K562 (cell line): ENCODE results near the gene TTC24. TPM values are rescaled to one million over a fixed set of nuclear protein-coding genes. Genes with fewer than 3 reads are reported as not detected.
A peak's percentile ranks its signal among the peaks of the same experiment; 100 is the strongest.

Experiments used
- CHAMP1 ChIP-seq: fragments of 450-650 bp; IDR thresholded peaks from 2 replicates; pipeline ENCODE4 v1.6.1; 2016; ENCODE audit warnings: mild to moderate bottlenecking
- GATA2 ChIP-seq: sonication (generic); formaldehyde crosslinking; IDR thresholded peaks from 2 replicates; pipeline ENCODE4 v1.4.0; 2020; ENCODE audit warnings: mild to moderate bottlenecking, missing genetic modification reagents
- GTF2E2 ChIP-seq: fragments of 200-800 bp; sonication (Bioruptor generic); IDR thresholded peaks from 2 replicates; pipeline ENCODE4 v1.6.1; 2016; ENCODE audit warnings: missing genetic modification characterization, missing compliant biosample characterization
- HDAC2 ChIP-seq: fragments of 450-650 bp; IDR thresholded peaks from 2 replicates; pipeline ENCODE4 v1.6.1; 2016; ENCODE audit warnings: mild to moderate bottlenecking
- KAT7 ChIP-seq: sonication (generic); formaldehyde crosslinking; IDR thresholded peaks from 2 replicates; pipeline ENCODE4 v1.8.0; 2022; ENCODE audit warnings: missing genetic modification reagents, mild to moderate bottlenecking, borderline replicate concordance
- MNT ChIP-seq, 2 experiments: fragments of 450-650 bp; conservative IDR thresholded peaks; 2 replicates each; pipeline ENCODE4 v1.6.1; 2017; ENCODE audit warnings: mild to moderate bottlenecking in 2 of 2, moderate library complexity in 2 of 2
- NCOA1 ChIP-seq: fragments of 450-650 bp; IDR thresholded peaks from 2 replicates; pipeline ENCODE4 v1.6.1; 2016; ENCODE audit warnings: low read depth
- NEUROD1 ChIP-seq: fragments of 150-350 bp; IDR thresholded peaks from 2 replicates; pipeline ENCODE4 v1.6.1; 2014; ENCODE audit warnings: borderline replicate concordance, low read length, low read depth; ENCODE audit not compliant: partially characterized antibody
- NFE2L1 ChIP-seq: fragments of 450-650 bp; IDR thresholded peaks from 2 replicates; pipeline ENCODE4 v1.6.1; 2016; ENCODE audit warnings: missing genetic modification characterization, low read depth, mild to moderate bottlenecking, missing compliant biosample characterization, moderate library complexity, borderline replicate concordance
- NR2C1 ChIP-seq, 2 experiments: fragments of 450-650 bp; IDR thresholded peaks; 2 replicates each; pipeline ENCODE4 v1.6.1; 2017; ENCODE audit warnings: mild to moderate bottlenecking in 2 of 2, antibody characterized with exemption in 1 of 2, inconsistent platforms in 1 of 2, missing compliant biosample characterization in 1 of 2, missing genetic modification characterization in 1 of 2
- NR2C2 ChIP-seq, 2 experiments: fragments of 200-800 bp in 1 of 2; sonication (Bioruptor generic) in 1 of 2; sonication (generic) in 1 of 2; formaldehyde crosslinking in 1 of 2; IDR thresholded peaks; 2 replicates each; pipeline versions ENCODE4 v1.6.1 to v1.8.0; 2016 to 2022; ENCODE audit warnings: mild to moderate bottlenecking in 1 of 2, missing compliant biosample characterization in 1 of 2, missing genetic modification characterization in 1 of 2, missing genetic modification reagents in 1 of 2
- POLR2B ChIP-seq: fragments of 450-650 bp; IDR thresholded peaks from 2 replicates; pipeline ENCODE4 v1.6.1; 2018; ENCODE audit warnings: low read depth; ENCODE audit not compliant: partially characterized antibody
- RNF2 ChIP-seq: sonication (generic); IDR thresholded peaks from 2 replicates; pipeline ENCODE4 v1.6.1; 2016
- RUNX1 ChIP-seq: sonication (generic); IDR thresholded peaks from 2 replicates; pipeline ENCODE4 v1.6.1; 2016; ENCODE audit warnings: antibody characterized with exemption, low read depth
- SETDB1 ChIP-seq: IDR thresholded peaks from one replicate; pipeline ENCODE4 v1.6.1; 2012; ENCODE audit warnings: low read length, control low read depth, inconsistent platforms
- SRSF9 ChIP-seq: fragments of 200-400 bp; formaldehyde crosslinking; IDR thresholded peaks from 2 replicates; pipeline ENCODE4 v1.6.1; 2017; ENCODE audit warnings: low read depth, low read length, borderline replicate concordance
- TRIM25 ChIP-seq: fragments of 450-650 bp; IDR thresholded peaks from 2 replicates; pipeline ENCODE4 v1.7.0; 2016; ENCODE audit warnings: borderline replicate concordance
- ZNF253 ChIP-seq: fragments of 250-450 bp; sonication (Bioruptor Pico); conservative IDR thresholded peaks from 2 replicates; pipeline ENCODE4 v1.6.1; 2021; ENCODE audit warnings: mild to moderate bottlenecking
- ZNF395 ChIP-seq: fragments of 200-800 bp; sonication (Bioruptor generic); IDR thresholded peaks from 2 replicates; pipeline ENCODE4 v1.6.1; 2017; ENCODE audit warnings: missing genetic modification characterization, missing compliant biosample characterization
- ZNF76 ChIP-seq: fragments of 250-450 bp; sonication (Bioruptor Pico); IDR thresholded peaks from 2 replicates; pipeline ENCODE4 v1.4.0; 2020; ENCODE audit warnings: mild to moderate bottlenecking, moderate library complexity, borderline replicate concordance
- polyA plus RNA-seq, 8 experiments: library from polyadenylated mRNA; depleted of rRNA in 4 of 8; stranded (reverse) in 5 of 8; unstranded in 3 of 8; fragments of >200 nt; fragmentation: Nextera tagmentation in 2 of 8; fragmentation: Illumina TruSeq in 1 of 8; extraction: Ambion mirVana in 2 of 8; extraction: Trizol in 1 of 8; gene quantifications; 2 replicates each; pipeline versions ENCODE4 v1.2.1 to v1.2.3, GENCODE V29; 2011 to 2014; ENCODE audit warnings: inconsistent platforms in 1 of 8, missing spikeins in 1 of 8
- total RNA-seq, 7 experiments: library from RNA; depleted of rRNA in 6 of 7; stranded (reverse); fragments of >200 nt in 6 of 7; fragmentation: Illumina TruSeq in 2 of 7; extraction: Trizol in 2 of 7; gene quantifications; 2 replicates each; pipeline versions ENCODE4 v1.2.1 to v1.2.3, GENCODE V29; 2011 to 2021; ENCODE audit warnings: low replicate concordance in 1 of 7

Gene TTC24
- total and polyA plus RNA-seq, 9 of the 15 experiments (the other 6 are each of a cell fraction or from before 2014, with no cell fraction given): not detected

- TF ChIP-seq NR2C2 (CRISPR knock-in tag; IDR thresholded peaks at IDR 0.05) (no peak; the same call in 1 of the 2 replicates), NR2C2 (tag; IDR thresholded peaks at IDR 0.05) (peak; percentile 76), GATA2 (CRISPR knock-in tag) (no peak), RNF2 (no peak), ZNF76 (no peak), NCOA1 (no peak), NFE2L1 (tag) (no peak), NEUROD1 (peak; percentile 37), HDAC2 (peak; percentile 88), SETDB1 (no peak), GTF2E2 (tag) (no peak), ZNF395 (CRISPR knock-in tag) (0 out of 2 replicates have a peak, but pooled peaks have one; percentile 31), NR2C1 (IDR thresholded peaks at IDR 0.05) (no peak), NR2C1 (tag; IDR thresholded peaks at IDR 0.05) (peak; percentile 58), RUNX1 (no peak), KAT7 (CRISPR knock-in tag) (no peak), MNT (conservative IDR thresholded peaks at IDR 0.05) (peak; percentile 65 to 89), POLR2B (peak; percentile 58), TRIM25 (no peak), CHAMP1 (no peak), ZNF253 (no peak), SRSF9 (no peak)
These were observed 7.4 kb upstream of the TTC24 start, which contains the start of gene IQGAP3 (continued) for GRCh38 chr1:156571919-156572662.
